HepG2 (cell line): Measurements from ENCODE around the gene GPN2. TPM values are rescaled to one million over a fixed set of nuclear protein-coding genes. Genes with fewer than 3 reads are reported as not detected.

Experiments
- ATAD3A ChIP-seq: sonication (generic); formaldehyde crosslinking; IDR thresholded peaks from 2 replicates; pipeline ENCODE4 v1.4.0; 2020; ENCODE audit warnings: missing genetic modification reagents
- CENPT ChIP-seq: sonication (generic); formaldehyde crosslinking; IDR thresholded peaks from 2 replicates; pipeline ENCODE4 v1.8.0; 2022; ENCODE audit warnings: low read depth, mild to moderate bottlenecking, moderate library complexity, missing genetic modification reagents
- FOXP4 ChIP-seq: sonication (generic); formaldehyde crosslinking; IDR thresholded peaks from 2 replicates; pipeline ENCODE4 v1.4.0; 2020; ENCODE audit warnings: missing genetic modification reagents
- KDM6A ChIP-seq: IDR thresholded peaks from 2 replicates; pipeline ENCODE4 v1.6.1; 2016; ENCODE audit warnings: low read depth
- KMT2A ChIP-seq: sonication (generic); formaldehyde crosslinking; IDR thresholded peaks from 2 replicates; pipeline ENCODE4 v1.4.0; 2020; ENCODE audit warnings: missing genetic modification reagents
- MZF1 ChIP-seq: sonication (generic); formaldehyde crosslinking; IDR thresholded peaks from 2 replicates; pipeline ENCODE4 v1.8.1; 2023; ENCODE audit warnings: mild to moderate bottlenecking, missing genetic modification reagents, borderline replicate concordance
- NFIB ChIP-seq: sonication (generic); formaldehyde crosslinking; IDR thresholded peaks from 2 replicates; pipeline ENCODE4 v1.9.0; 2021; ENCODE audit warnings: missing genetic modification reagents, mild to moderate bottlenecking, borderline replicate concordance
- PCBP2 ChIP-seq: fragments of 200-400 bp; formaldehyde crosslinking; optimal IDR thresholded peaks from 2 replicates; pipeline ENCODE3; 2018; ENCODE audit warnings: low read length, low read depth; ENCODE audit not compliant: poor library complexity, severe bottlenecking
- PPARG ChIP-seq: conservative IDR thresholded peaks from 2 replicates; pipeline ENCODE4 v1.6.1; 2016; ENCODE audit warnings: missing biosample characterization, missing genetic modification reagents
- TBP ChIP-seq: sonication (generic); formaldehyde crosslinking; IDR thresholded peaks from 2 replicates; pipeline ENCODE4 v1.5.0; 2020; ENCODE audit warnings: missing genetic modification reagents
- TGIF2 ChIP-seq: IDR thresholded peaks from 2 replicates; pipeline ENCODE4 v1.6.1; 2016; ENCODE audit warnings: control low read depth, missing compliant biosample characterization
- YEATS4 ChIP-seq: sonication (generic); formaldehyde crosslinking; IDR thresholded peaks from 2 replicates; pipeline ENCODE4 v1.4.0; 2020; ENCODE audit warnings: missing genetic modification reagents, borderline replicate concordance
- ZBTB21 ChIP-seq: sonication (generic); formaldehyde crosslinking; IDR thresholded peaks from 2 replicates; pipeline ENCODE4 v1.4.0; 2020; ENCODE audit warnings: missing genetic modification reagents
- ZBTB3 ChIP-seq: sonication (generic); formaldehyde crosslinking; IDR thresholded peaks from 2 replicates; pipeline ENCODE4 v1.4.0; 2020; ENCODE audit warnings: low read depth, mild to moderate bottlenecking, moderate library complexity, missing genetic modification reagents, borderline replicate concordance
- ZBTB7A ChIP-seq: sonication (generic); formaldehyde crosslinking; IDR thresholded peaks from 2 replicates; pipeline ENCODE4 v1.8.0; 2022; ENCODE audit warnings: mild to moderate bottlenecking, missing genetic modification reagents
- ZEB1 ChIP-seq: IDR thresholded peaks from 2 replicates; pipeline ENCODE4 v1.6.1; 2012; ENCODE audit warnings: mild to moderate bottlenecking, low read depth, inconsistent platforms; ENCODE audit not compliant: insufficient replicate concordance
- ZFP82 ChIP-seq: sonication (generic); formaldehyde crosslinking; IDR thresholded peaks from 2 replicates; pipeline ENCODE4 v1.5.1; 2020; ENCODE audit warnings: mild to moderate bottlenecking, missing genetic modification reagents, borderline replicate concordance
- ZMYM4 ChIP-seq: sonication (generic); formaldehyde crosslinking; IDR thresholded peaks from 2 replicates; pipeline ENCODE4 v1.8.1; 2023; ENCODE audit warnings: mild to moderate bottlenecking, missing genetic modification reagents
- ZNF235 ChIP-seq: sonication (generic); formaldehyde crosslinking; IDR thresholded peaks from 2 replicates; pipeline ENCODE4 v1.8.1; 2023; ENCODE audit warnings: mild to moderate bottlenecking, missing genetic modification reagents, borderline replicate concordance
- ZNF614 ChIP-seq: IDR thresholded peaks from 2 replicates; pipeline ENCODE4 v1.6.1; 2018; ENCODE audit warnings: missing biosample characterization, missing genetic modification reagents, inconsistent platforms, borderline replicate concordance
- polyA plus RNA-seq, 8 experiments: library from polyadenylated mRNA; depleted of rRNA in 3 of 8; stranded (reverse) in 7 of 8; unstranded in 1 of 8; fragments of >200 nt; fragmentation: Illumina TruSeq in 4 of 8; extraction: Trizol in 4 of 8; gene quantifications; 2 replicates each; pipeline versions ENCODE4 v1.2.1 to v1.2.3, GENCODE V29; 2011 to 2016; ENCODE audit warnings: low read depth in 4 of 8, missing spikeins in 1 of 8, mixed read lengths in 1 of 8; ENCODE audit not compliant: insufficient read depth in 1 of 8
- total RNA-seq, 5 experiments: library from RNA; depleted of rRNA; stranded (reverse); fragments of >200 nt; fragmentation: Illumina TruSeq; extraction: Trizol; gene quantifications; 2 replicates each; pipeline ENCODE4 v1.2.3, GENCODE V29; 2016; ENCODE audit warnings: low read depth in 1 of 5
- TF ChIP-seq, protein P1 (sequence below): sonication (generic); formaldehyde crosslinking; IDR thresholded peaks from 2 replicates; pipeline ENCODE4 v1.4.0; 2020; ENCODE audit warnings: missing genetic modification reagents
- TF ChIP-seq, protein P2 (sequence below), 2 experiments: sonication (generic) in 1 of 2; formaldehyde crosslinking in 1 of 2; IDR thresholded peaks; 2 replicates each; pipeline versions ENCODE4 v1.4.0 to v1.6.1; 2018 to 2020; ENCODE audit warnings: missing genetic modification reagents in 2 of 2, borderline replicate concordance in 1 of 2, low read depth in 1 of 2, mild to moderate bottlenecking in 1 of 2, missing biosample characterization in 1 of 2

Gene GPN2
- total and polyA plus RNA-seq, 2 of the 13 experiments (the other 11 are each of a cell fraction or from before 2014, with no cell fraction given): 19.3 to 38.9 TPM

DNA sequence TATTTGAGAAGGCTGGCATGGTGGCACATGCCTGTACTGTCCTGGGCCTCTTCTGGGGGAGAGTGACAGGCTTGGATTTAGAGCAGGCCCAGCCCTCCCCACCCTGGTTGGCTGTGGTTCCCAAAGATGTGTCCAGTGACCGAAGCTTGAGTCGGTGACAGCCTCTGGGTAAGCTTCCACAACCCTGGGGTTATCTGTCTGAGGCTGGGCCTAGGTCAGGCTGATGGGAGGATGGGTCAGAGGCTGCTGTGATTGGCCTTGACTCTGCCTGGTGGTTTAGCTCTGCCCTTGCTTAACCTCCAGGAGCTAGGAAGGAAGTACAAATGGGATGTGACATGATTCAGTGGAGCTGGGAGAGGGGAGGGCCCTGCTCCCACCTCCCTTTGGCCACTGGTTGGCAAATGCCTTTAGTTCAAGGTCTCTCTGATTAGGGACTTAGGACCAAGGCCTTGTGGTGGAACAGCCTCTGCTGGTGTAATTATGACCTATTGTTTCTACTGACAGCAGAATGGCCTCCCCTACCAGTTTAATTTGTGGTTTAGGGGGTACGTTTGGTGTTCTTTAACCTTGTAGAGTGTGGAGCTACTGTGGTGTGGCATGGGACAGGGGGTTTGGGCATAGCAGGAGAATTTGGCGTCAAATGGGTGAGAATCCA is 48.0 kb upstream of the GPN2 start (continued):
- TF ChIP-seq KMT2A (CRISPR knock-in tag): peak; percentile 53; the same call in 1 of the 2 replicates
- peak; percentile 90 for TF ChIP-seq PPARG (CRISPR knock-in tag)
- peak; percentile 81 for TF ChIP-seq KDM6A
- TF ChIP-seq ZNF614: peak; percentile 68; the same call in 1 of the 2 replicates
- no peak for TF ChIP-seq CENPT (CRISPR knock-in tag)
- TF ChIP-seq, protein P1, sequence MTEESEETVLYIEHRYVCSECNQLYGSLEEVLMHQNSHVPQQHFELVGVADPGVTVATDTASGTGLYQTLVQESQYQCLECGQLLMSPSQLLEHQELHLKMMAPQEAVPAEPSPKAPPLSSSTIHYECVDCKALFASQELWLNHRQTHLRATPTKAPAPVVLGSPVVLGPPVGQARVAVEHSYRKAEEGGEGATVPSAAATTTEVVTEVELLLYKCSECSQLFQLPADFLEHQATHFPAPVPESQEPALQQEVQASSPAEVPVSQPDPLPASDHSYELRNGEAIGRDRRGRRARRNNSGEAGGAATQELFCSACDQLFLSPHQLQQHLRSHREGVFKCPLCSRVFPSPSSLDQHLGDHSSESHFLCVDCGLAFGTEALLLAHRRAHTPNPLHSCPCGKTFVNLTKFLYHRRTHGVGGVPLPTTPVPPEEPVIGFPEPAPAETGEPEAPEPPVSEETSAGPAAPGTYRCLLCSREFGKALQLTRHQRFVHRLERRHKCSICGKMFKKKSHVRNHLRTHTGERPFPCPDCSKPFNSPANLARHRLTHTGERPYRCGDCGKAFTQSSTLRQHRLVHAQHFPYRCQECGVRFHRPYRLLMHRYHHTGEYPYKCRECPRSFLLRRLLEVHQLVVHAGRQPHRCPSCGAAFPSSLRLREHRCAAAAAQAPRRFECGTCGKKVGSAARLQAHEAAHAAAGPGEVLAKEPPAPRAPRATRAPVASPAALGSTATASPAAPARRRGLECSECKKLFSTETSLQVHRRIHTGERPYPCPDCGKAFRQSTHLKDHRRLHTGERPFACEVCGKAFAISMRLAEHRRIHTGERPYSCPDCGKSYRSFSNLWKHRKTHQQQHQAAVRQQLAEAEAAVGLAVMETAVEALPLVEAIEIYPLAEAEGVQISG (CRISPR knock-in tag): peak; percentile 80
- no peak for TF ChIP-seq MZF1 (CRISPR knock-in tag)
- peak; percentile 60 for TF ChIP-seq ZEB1
- no peak for TF ChIP-seq PCBP2
- no peak for TF ChIP-seq ZFP82 (CRISPR knock-in tag)
- TF ChIP-seq NFIB (CRISPR knock-in tag): no peak
- no peak for TF ChIP-seq ZBTB21 (CRISPR knock-in tag)
- no peak for TF ChIP-seq ATAD3A
- TF ChIP-seq ZNF235 (CRISPR knock-in tag): no peak
- TF ChIP-seq YEATS4 (CRISPR knock-in tag): peak; percentile 80
- TF ChIP-seq, protein P2, sequence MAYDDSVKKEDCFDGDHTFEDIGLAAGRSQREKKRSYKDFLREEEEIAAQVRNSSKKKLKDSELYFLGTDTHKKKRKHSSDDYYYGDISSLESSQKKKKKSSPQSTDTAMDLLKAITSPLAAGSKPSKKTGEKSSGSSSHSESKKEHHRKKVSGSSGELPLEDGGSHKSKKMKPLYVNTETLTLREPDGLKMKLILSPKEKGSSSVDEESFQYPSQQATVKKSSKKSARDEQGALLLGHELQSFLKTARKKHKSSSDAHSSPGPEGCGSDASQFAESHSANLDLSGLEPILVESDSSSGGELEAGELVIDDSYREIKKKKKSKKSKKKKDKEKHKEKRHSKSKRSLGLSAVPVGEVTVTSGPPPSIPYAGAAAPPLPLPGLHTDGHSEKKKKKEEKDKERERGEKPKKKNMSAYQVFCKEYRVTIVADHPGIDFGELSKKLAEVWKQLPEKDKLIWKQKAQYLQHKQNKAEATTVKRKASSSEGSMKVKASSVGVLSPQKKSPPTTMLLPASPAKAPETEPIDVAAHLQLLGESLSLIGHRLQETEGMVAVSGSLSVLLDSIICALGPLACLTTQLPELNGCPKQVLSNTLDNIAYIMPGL (CRISPR knock-in tag; IDR thresholded peaks at IDR 0.05; ENCODE audit: borderline replicate concordance in 1 of 2, low read depth in 1 of 2): peak; percentile 42 to 53; a peak in 1 of 4 replicates
- peak; percentile 47; the same call in 1 of the 2 replicates for TF ChIP-seq ZBTB3 (CRISPR knock-in tag)
- TF ChIP-seq FOXP4: peak; percentile 87
- TF ChIP-seq TBP (CRISPR knock-in tag): no peak
- TF ChIP-seq ZMYM4: peak; percentile 91
- peak; percentile 64 for TF ChIP-seq TGIF2 (CRISPR knock-in tag)
- peak; percentile 84; the same call in 1 of the 2 replicates for TF ChIP-seq ZBTB7A (CRISPR knock-in tag)
